T-helper 17 cell (primary cell): ENCODE results near the gene GP2. TPM values are rescaled to one million over a fixed set of nuclear protein-coding genes. Genes with fewer than 3 reads are reported as not detected.

Source experiments
- ATAC-seq: fragments of 150-1000 bp; cut with Tn5 transposase; 2 replicates; pipeline ENCODE4 v1.10.0; 2021; ENCODE audit warnings: mild to moderate bottlenecking, moderate library complexity
- DNase-seq, 3 donors: peaks; one replicate each; pipeline versions ENCODE4 v3.0.0 to v3.0.0-alpha.2; 2020 to 2021
- H3K9me3 ChIP-seq: one replicate; pipeline ENCODE4 v1.7.0; 2013; ENCODE audit warnings: low read length, mild to moderate bottlenecking; ENCODE audit not compliant: control insufficient read depth, poor library complexity, severe bottlenecking
- H3K27ac Mint-ChIP-seq: one replicate; pipeline ENCODE4 v1.8.0; 2022; ENCODE audit warnings: mild to moderate bottlenecking, moderate library complexity, mixed read lengths
- H3K27me3 Mint-ChIP-seq: one replicate; pipeline ENCODE4 v1.8.0; 2022; ENCODE audit warnings: mixed read lengths
- H3K36me3 Mint-ChIP-seq: one replicate; pipeline ENCODE4 v1.8.0; 2022; ENCODE audit warnings: low read depth, mixed read lengths
- H3K4me1 Mint-ChIP-seq: one replicate; pipeline ENCODE4 v1.8.0; 2022; ENCODE audit warnings: mild to moderate bottlenecking, mixed read lengths
- H3K4me3 Mint-ChIP-seq: one replicate; pipeline ENCODE4 v1.8.0; 2022; ENCODE audit warnings: mild to moderate bottlenecking, moderate library complexity, mixed read lengths
- total RNA-seq, 4 donors: library from RNA in 2 of 4; stranded (reverse) in 2 of 4; gene quantifications; one replicate each; pipeline ENCODE4 v1.2.3 and lab custom pipeline; 2022 to 2026

The GP2 gene
- total RNA-seq, 2 donors from 2014 or later: not detected

DNA sequence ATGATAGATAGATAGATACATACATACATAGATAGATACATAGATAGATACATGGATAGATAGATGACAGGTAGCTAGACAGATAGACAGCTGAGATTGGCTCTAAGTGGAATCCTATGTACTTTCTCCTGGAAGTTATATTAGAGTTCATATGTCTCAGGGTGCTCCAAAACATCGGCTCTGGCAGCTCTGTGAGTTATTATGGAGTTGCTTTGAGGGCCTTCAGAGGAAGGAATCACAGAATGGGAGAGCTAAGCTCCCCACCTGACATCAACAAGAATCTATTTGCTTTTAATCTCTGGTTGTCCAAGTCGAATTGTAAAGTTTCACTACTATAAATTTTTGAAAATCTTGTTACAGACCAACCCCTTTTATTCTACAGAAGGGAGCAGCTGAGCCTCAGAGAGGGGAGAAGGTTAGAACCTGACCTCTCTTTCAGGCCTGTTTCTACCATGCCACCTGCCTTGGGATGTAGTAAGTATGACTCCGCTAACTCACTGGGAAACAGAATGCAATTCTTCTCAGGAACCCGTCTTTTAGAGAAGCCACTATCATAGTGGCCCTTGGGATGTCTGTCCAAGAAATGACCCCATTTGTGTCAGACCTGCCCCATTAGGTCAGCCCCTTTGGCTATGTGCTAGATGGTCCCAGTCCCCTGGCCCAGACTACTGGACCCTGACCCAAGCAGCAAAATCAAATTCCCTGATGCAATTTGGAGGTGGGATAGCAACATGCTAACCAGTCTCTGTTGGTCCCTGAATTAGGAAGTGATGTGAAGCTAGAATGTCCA is 18.3 kb downstream of the GP2 start:
- no peaks in the 10 kb centered on the region for H3K9me3 ChIP-seq
- H3K27me3 Mint-ChIP-seq: peaks cover 17% of the 10 kb centered on the region
- DNase-seq: no peak
- no peak for ATAC-seq
- no peaks in the 10 kb centered on the region for H3K36me3 Mint-ChIP-seq
- no peaks in the 10 kb centered on the region for H3K4me1 Mint-ChIP-seq
- no peak overlapping the region for H3K27ac Mint-ChIP-seq
- no peak overlapping the region for H3K4me3 Mint-ChIP-seq

DNA sequence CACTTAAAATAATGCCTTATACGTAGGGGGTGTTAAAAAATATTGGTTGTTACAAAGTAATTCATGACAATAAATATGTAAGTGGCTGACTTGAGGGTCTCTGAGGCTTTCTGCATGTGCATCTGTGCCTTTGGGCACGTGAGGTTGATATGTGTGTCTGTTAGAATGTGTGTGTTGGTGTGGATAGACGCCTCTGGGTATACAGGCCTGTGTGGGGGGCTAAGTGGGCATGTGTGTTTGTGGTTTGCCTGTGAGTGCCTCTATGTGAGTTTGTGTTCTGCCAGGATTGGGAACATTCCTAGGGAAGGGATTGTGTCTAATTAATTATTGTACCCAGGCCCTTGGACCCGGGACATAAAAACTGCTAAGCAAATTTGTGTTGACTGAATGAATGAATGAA is 19.0 kb downstream of the GP2 start:
- no peaks in the 10 kb centered on the region for H3K9me3 ChIP-seq
- Mint-ChIP-seq H3K4me3 (no peak overlapping the region), H3K36me3 (no peaks in the 10 kb centered on the region), H3K27me3 (peaks cover 21% of the 10 kb centered on the region), H3K27ac (no peak overlapping the region), H3K4me1 (no peaks in the 10 kb centered on the region)
- no peak for ATAC-seq
- DNase-seq: no peak

DNA sequence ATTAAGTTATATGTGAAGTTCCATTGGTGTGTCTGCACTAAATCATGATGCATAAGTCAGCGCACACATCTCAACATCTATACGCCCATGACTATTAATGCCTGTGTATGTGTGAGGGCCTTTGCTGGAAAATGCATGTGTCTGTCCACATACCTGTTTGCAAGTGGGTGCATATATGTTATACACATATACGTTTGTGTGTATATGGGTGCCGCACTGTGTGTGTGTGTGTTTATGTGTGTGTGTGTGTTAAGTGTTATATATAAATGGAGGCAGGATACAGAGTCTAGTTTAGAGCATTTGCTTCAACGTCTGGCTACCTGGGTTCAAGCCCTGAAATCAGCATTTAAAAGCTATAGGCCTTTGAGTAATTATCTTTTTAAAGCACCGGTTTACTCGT is 19.5 kb downstream of the GP2 start:
- no peak for ATAC-seq

DNA sequence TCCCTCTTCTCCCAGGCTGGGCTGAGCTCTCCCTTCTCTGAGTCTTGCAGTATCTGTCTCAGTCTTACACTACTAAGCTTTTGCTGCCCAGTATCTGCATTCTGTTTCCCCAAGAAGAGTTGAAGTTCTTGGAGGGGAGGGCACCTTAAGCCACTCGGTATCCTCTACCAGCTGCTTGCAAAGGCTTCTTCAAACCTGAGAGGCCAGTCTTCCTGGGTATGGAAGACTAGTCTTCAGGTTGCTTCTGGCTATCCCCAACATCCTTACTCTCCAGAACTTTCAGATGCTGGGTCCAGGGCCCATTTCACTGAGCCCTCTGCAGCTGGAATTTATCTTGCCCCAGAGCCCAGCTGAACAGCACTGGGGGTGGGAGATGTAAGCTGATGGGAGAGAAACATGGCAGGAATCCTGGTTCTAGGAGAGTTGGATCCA is 20.1 kb downstream of the GP2 start:
- no peak overlapping the region for H3K4me3 Mint-ChIP-seq
- DNase-seq: no peak
- H3K27ac Mint-ChIP-seq: no peak overlapping the region
- H3K9me3 ChIP-seq: no peaks in the 10 kb centered on the region
- peaks cover 26% of the 10 kb centered on the region for H3K27me3 Mint-ChIP-seq
- no peak for ATAC-seq
- H3K4me1 Mint-ChIP-seq: no peaks in the 10 kb centered on the region
- no peaks in the 10 kb centered on the region for H3K36me3 Mint-ChIP-seq

More for the DNA sequence above, 19.5 kb downstream of the GP2 start:
- Mint-ChIP-seq H3K36me3 (no peaks in the 10 kb centered on the region), H3K27ac (no peak overlapping the region), H3K27me3 (peaks cover 26% of the 10 kb centered on the region), H3K4me1 (no peaks in the 10 kb centered on the region), H3K4me3 (no peak overlapping the region)
- DNase-seq: no peak
- no peaks in the 10 kb centered on the region for H3K9me3 ChIP-seq

DNA sequence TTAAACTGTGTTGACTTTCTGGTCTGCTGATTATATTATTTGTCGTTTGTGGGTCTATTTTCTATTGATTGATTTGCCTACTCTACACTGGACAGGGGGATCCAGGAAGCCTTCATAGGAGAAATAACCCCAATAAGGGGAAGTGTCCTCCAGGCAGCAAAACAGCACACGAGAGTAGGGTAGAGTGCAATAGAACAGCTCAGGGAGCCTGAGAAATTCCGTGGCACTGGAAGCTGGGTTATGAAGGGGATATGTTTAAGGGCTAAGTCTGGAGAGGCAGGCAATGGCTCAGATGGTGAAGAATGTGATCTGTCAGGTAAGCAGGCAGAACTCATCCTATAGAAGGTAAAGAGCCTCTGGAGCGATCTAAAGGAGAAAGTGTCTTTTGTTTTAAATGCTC is 20.9 kb downstream of the GP2 start:
- peaks cover 26% of the 10 kb centered on the region for H3K27me3 Mint-ChIP-seq
- H3K36me3 Mint-ChIP-seq: no peaks in the 10 kb centered on the region
- H3K4me3 Mint-ChIP-seq: no peak overlapping the region
- no peak overlapping the region for H3K27ac Mint-ChIP-seq
- H3K9me3 ChIP-seq: no peaks in the 10 kb centered on the region
- ATAC-seq (no peak), DNase-seq (no peak)
- H3K4me1 Mint-ChIP-seq: no peaks in the 10 kb centered on the region

DNA sequence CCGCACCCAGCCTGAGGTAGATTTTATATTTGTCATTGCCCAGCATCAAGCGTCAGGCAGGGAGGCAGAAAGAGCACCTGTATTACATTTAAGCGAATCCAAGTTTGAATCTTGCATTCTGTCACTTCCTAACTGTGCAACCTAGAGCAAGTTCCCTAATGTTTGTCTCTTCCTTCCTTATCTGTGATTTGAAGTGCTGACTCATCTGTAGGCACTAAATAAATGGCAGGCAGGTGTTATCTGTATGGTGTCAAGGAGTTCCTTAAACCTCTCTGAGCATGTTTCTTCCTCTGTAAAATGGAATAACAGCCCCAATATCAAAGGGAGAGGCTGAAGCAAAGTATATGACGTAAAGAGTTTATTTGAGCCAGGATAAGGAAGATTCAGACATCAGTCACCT is 24.3 kb downstream of the GP2 start:
- peaks cover 40% of the 10 kb centered on the region for H3K27me3 Mint-ChIP-seq
- H3K4me3 Mint-ChIP-seq: no peak overlapping the region
- DNase-seq (no peak), ATAC-seq (no peak)
- H3K36me3 Mint-ChIP-seq: no peaks in the 10 kb centered on the region
- H3K9me3 ChIP-seq: no peaks in the 10 kb centered on the region
- H3K27ac Mint-ChIP-seq: no peak overlapping the region
- H3K4me1 Mint-ChIP-seq: peaks cover 3% of the 10 kb centered on the region

DNA sequence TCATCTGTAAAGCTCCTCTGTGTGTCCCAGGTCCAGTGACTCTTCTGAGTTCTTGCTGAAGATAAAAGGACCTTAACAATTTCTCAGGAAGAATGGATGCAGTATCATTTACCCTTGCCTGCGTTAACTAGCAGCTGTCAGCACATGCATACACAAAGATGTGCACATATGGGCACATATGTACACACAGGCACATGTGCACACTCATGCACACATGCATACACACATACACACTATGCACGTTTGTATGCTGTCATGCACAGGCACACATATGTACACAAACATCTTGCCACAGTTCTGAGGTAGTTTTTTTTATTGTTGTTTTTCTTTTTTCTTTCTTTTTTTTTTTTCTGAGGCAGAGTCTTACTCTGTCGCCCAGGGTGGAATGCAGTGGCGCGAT is 24.9 kb downstream of the GP2 start:
- no peak for ATAC-seq
- Mint-ChIP-seq H3K4me3 (no peak overlapping the region), H3K27me3 (peaks cover 40% of the 10 kb centered on the region), H3K4me1 (peaks cover 3% of the 10 kb centered on the region), H3K27ac (no peak overlapping the region), H3K36me3 (no peaks in the 10 kb centered on the region)
- no peak for DNase-seq
- no peaks in the 10 kb centered on the region for H3K9me3 ChIP-seq

DNA sequence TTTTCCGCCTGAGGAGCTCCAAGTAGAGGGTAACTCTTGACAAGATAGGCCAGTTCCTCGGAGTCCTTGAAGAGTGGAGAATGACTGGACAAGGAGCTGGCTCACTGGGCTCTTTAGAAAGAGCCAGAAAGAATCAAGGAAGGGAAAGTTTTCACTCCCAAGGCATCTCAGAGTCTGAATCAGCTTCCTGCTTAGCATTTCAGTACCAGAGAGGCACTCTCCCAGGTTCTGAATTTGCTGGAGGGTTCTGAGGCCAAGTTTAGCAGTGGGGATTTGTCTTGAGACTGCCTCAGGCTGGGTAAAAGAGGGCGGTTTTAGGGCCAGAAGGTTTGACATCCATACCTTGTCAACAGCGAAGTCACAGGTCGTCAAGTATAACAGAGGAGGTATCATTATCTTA is 25.5 kb downstream of the GP2 start:
- H3K36me3 Mint-ChIP-seq: no peaks in the 10 kb centered on the region
- peaks cover 44% of the 10 kb centered on the region for H3K27me3 Mint-ChIP-seq
- no peak overlapping the region for H3K4me3 Mint-ChIP-seq
- H3K27ac Mint-ChIP-seq: no peak overlapping the region
- peaks cover 3% of the 10 kb centered on the region for H3K4me1 Mint-ChIP-seq
- DNase-seq (no peak), ATAC-seq (no peak)
- no peaks in the 10 kb centered on the region for H3K9me3 ChIP-seq

DNA sequence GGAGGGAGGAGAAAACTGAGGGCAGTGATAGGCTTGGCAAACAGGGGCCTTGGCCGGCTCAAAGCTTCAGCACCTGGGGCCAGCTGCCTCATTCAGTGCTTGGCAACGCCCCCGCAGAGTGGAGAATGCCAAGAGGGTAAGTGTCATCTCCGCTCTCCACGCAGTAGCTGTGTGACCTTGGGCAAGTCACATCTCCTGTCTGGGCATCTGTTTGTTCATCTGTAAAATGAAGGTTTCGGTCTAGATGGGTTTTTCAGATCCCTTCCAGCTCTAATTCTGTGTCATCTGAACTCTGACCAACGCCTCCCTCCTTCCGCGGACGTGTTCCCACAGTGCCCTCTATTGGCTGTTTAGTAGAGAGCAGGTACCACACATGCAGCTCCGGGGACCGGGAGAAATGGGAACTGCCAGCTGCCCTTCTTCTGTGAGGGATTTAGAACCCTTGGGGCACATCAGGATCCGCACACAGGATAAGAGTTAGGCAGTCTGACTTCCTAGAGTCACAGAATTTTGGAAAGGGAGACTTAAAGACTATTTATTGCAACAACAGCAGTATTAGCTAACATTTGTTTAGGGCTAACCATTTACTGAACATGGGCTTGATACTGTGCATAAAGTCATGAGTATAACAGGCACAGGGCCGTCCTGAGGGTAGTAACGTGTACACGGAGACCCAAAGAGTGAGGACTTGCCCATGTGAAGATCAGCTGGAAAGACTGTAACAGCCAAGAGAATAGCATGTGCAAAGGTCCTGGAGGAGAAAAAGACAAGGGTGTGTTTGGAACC is 26.8 kb downstream of the GP2 start:
- ATAC-seq (peak; percentile 42), DNase-seq (no peak)
- peaks cover 41% of the 10 kb centered on the region for H3K27me3 Mint-ChIP-seq
- H3K4me1 Mint-ChIP-seq: peaks cover 3% of the 10 kb centered on the region
- no peaks in the 10 kb centered on the region for H3K9me3 ChIP-seq
- H3K36me3 Mint-ChIP-seq: no peaks in the 10 kb centered on the region
- no peak overlapping the region for H3K4me3 Mint-ChIP-seq
- no peak overlapping the region for H3K27ac Mint-ChIP-seq

DNA sequence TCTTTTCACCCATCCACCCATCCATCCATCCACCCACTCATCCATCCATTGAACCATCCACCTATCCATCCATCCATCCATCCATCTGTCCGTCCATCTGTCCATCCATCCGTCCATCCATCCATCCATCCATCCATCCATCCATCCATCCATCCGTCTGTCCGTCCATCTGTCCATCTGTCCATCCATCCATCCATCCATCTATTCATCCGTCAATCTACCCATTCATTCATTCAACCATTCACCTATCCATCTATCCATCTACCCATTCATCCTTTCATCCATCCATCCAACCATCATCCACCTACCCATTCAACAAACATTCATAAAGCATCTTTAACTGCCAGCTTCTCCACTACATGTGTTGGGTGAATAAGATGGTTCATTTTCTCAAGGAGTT is 28.9 kb downstream of the GP2 start:
- Mint-ChIP-seq H3K4me3 (no peak overlapping the region), H3K4me1 (peaks cover 3% of the 10 kb centered on the region), H3K27me3 (peaks cover 48% of the 10 kb centered on the region), H3K27ac (no peak overlapping the region), H3K36me3 (no peaks in the 10 kb centered on the region)
- DNase-seq (no peak), ATAC-seq (no peak)
- H3K9me3 ChIP-seq: no peaks in the 10 kb centered on the region

DNA sequence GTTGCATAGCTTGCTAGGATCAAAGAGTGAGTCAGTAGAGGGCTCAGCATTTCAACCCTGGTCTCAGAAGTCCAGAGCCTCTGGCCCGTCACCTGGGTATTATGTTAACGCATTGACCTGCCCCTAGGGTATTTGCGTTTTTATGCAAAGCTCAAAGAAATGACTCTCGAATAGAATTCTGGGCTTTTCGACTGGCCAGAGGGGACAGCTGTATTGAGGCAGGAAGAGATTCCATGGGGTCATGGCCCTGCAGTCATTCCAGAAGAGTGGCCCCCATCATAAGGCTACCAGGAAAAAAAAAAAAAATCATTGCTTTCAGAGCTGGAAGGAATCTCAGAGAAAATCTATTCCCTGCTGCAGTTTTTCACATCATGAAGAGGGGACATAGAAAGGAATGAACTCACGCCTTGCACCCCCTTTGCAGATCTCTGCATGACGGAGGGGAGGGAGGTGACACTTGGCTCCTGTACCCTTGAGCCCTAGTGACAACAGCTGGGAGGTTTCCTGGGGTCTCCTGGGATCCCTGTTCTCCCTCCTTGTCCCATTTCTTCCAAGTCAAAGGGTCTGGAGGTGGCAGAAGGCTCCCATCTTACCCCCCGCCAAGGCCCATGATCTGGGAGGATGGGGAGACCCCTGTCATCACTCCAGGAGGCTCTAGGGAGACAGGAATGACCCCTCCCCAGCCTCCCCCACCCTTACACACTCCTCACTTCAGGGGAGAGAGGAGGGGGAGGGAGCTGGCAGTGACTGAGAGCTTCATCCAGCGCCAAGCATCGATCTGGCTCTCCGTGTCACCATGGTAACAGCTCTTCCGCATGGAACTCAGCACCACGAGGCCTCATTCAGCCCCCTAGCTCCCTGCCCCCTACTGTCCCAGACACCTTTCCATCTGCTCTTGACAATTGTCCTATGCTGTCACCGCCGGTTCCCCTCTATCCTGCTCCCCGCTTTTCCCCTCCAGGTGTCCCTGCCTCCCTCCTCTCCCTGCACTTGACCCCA is 35.8 kb downstream of the GP2 start:
- H3K27ac Mint-ChIP-seq: no peak overlapping the region
- no peaks in the 10 kb centered on the region for H3K9me3 ChIP-seq
- H3K27me3 Mint-ChIP-seq: peaks cover 22% of the 10 kb centered on the region
- no peaks in the 10 kb centered on the region for H3K36me3 Mint-ChIP-seq
- ATAC-seq: no peak
- H3K4me3 Mint-ChIP-seq: no peak overlapping the region
- no peaks in the 10 kb centered on the region for H3K4me1 Mint-ChIP-seq
- no peak for DNase-seq

DNA sequence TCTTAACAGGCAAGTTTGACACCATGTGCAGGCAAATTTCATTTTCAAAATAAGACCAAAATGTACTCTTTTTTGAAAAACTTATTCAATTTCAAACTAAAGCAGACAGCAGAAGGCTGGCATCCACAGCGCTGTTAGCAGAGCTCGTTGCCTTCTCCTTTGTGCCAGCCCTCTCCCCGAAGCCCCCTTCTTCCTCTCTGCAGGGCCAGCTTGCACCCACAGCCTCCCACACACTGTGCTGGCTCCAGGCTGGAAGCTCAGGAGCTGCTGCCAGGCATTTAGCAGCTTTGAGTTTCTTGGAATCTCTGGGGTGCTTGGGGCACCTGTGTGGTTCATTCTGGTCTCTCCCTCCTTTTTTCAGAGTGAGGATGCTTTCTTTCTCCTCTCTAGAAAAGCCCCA is 37.7 kb downstream of the GP2 start:
- Mint-ChIP-seq H3K36me3 (no peaks in the 10 kb centered on the region), H3K4me3 (no peak overlapping the region), H3K27ac (no peak overlapping the region), H3K27me3 (peaks cover 17% of the 10 kb centered on the region), H3K4me1 (no peaks in the 10 kb centered on the region)
- H3K9me3 ChIP-seq: no peaks in the 10 kb centered on the region
- DNase-seq (no peak), ATAC-seq (no peak)

DNA sequence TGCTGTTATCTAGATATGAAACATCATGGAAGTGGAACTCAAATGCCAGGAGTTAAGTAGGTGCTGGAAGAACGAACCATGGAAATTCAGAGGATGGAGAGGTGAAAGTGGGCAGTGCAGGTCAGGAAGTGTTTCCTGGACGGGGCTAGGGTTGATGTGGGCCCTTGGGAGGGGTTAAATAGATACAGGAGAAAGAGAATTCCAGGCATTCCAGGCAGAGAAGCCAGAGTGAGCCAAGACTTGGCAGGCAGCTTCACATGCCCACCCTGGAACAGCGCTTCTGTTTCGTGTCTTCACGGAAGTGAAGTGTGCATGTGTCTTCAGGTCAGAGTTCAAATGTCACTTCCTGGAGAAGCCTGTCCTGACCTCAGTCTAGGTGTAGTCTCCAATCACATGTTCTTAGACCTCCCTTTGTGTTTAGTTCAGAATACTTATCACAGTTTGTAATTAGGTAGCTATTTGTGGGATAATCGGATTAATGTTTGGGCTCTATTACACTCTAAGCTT is 41.3 kb downstream of the GP2 start:
- H3K4me1 Mint-ChIP-seq: no peaks in the 10 kb centered on the region
- no peaks in the 10 kb centered on the region for H3K9me3 ChIP-seq
- DNase-seq (no peak), ATAC-seq (no peak)
- H3K27me3 Mint-ChIP-seq: peaks cover 11% of the 10 kb centered on the region
- H3K4me3 Mint-ChIP-seq: no peak overlapping the region
- no peak overlapping the region for H3K27ac Mint-ChIP-seq
- no peaks in the 10 kb centered on the region for H3K36me3 Mint-ChIP-seq
